ENCODE data around the gene MAP2K5. TPM values are rescaled to one million over a fixed set of nuclear protein-coding genes. Genes with fewer than 3 reads are reported as not detected.

Gene MAP2K5
- total RNA-seq, 1 donor from 2014 or later = 6.8 TPM

GRCh38 chr15:67841513-67841762, 298.9 kb downstream of the MAP2K5 start:
- no peak for DNase-seq

- DNase-seq = no peak
Measured at GRCh38 chr15:67843092-67843501, 300.6 kb downstream of the MAP2K5 start.

GRCh38 chr15:67843571-67844387, 301.3 kb downstream of the MAP2K5 start:
- DNase-seq = peak; percentile 54

- DNase-seq = no peak
Measured at GRCh38 chr15:67845974-67846373, 303.5 kb downstream of the MAP2K5 start.

GRCh38 chr15:67849538-67849937, 307.0 kb downstream of the MAP2K5 start:
- DNase-seq = no peak

GRCh38 chr15:67850336-67850735, 307.8 kb downstream of the MAP2K5 start:
- DNase-seq = no peak

GRCh38 chr15:67850994-67851571, 308.6 kb downstream of the MAP2K5 start:
- DNase-seq = no peak

GRCh38 chr15:67852418-67852817, 309.9 kb downstream of the MAP2K5 start:
- DNase-seq = no peak

- no peak for DNase-seq
Measured at GRCh38 chr15:67853454-67853853, 311.0 kb downstream of the MAP2K5 start.

GRCh38 chr15:67854358-67854757, 311.9 kb downstream of the MAP2K5 start:
- no peak for DNase-seq

GRCh38 chr15:67855842-67856241, 313.3 kb downstream of the MAP2K5 start:
- no peak for DNase-seq

Other genes starting within 250 kb of the MAP2K5 start
- gene C15orf61, start 21.6 kb upstream of the MAP2K5 start, total RNA-seq = 1.5 and 1.6 TPM in 2 replicates